Measurements from ENCODE around the gene IGF2BP2.

IGF2BP2 gene

GRCh38 chr3:185764163-185764979 lies 60.5 kb downstream of the IGF2BP2 start:
- no peak for DNase-seq

DNA sequence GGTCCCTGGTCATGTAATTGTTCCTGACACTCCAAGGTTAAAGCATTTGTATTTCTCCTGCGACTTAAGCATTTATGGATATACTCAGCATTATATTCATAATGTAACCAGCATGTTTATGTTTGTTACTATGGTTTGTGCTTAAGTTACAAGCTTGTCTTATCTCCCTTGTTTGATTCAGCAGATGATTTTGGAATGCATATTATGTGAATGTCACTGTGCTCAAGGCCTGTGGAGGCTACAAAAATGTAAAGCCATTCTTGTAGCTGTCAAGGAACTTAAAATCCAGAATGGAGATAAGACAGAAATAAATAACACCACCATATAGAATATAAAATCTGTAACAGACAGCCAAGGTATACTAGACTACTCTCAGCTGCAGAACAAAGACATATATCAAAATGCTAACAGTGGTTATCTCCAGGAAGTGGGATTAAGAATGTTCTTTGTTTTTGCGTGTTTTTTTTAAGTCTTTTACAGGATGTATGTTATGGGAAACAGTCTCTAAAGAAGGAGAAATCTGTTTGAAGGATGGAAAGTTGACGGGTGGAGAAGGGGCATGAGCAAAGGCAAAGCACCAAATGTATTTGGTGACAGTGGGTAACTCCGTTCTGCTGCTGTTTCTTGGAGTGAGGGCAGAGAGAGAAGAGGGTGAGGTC lies 61.4 kb downstream of the IGF2BP2 start:
- no peak for DNase-seq

GRCh38 chr3:185760550-185760949 lies 64.3 kb downstream of the IGF2BP2 start:
- DNase-seq: no peak

DNA sequence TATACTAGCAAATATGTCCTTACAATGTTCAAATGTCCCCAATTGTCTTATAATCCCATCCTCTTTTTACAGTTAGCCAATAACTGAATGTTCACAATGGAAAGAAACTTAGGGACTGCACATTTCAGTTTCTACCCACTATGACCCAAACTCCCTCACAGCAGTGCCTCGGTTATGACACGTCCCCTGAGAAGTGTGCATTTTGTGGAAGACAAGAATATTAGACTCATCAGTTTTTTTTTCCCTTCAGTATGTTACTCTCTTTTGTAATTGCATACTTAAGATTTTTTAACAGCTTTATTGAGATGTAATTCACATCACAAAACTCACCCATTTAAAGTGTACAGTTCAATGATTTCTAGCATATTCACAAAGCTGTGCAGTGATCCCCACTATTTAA lies 64.8 kb downstream of the IGF2BP2 start:
- no peak for DNase-seq

DNA sequence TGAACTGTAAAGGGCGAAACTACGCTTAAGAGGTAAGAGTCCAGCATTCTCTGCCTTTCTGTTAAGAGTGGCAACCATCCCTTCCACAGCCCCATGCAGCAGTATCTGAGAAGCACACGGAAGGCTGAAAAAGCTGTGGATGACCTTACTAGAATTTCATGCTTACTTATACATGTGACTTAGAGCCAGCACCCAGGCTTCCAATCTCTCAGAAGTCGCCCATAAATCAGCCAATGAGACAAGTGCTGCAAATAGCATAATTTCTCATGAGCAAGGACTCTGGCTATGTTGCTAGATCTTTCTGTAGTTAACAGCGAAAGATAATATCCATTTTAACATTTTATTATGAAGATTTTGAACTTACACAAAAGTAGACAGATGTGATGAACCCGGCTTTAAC lies 65.3 kb downstream of the IGF2BP2 start:
- no peak for DNase-seq

DNA sequence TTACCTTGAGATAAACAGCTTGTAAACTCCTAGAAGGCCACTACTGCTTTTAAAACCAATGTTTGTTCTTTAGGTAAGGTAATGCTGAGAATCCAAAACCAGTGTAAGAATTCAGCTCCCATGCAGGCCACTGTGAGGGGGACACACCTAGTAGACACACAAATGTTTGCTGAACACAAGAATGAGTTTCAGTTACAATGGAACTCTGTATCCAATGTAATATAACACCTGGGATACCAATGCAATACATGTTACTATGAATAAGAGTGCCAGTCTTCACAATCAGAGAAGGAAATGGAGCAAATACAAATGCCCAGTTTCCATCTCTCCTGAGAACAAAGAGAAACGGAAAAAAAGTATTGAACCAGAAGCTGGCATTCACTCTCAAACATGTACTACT lies 65.9 kb downstream of the IGF2BP2 start:
- no peak for DNase-seq

DNA sequence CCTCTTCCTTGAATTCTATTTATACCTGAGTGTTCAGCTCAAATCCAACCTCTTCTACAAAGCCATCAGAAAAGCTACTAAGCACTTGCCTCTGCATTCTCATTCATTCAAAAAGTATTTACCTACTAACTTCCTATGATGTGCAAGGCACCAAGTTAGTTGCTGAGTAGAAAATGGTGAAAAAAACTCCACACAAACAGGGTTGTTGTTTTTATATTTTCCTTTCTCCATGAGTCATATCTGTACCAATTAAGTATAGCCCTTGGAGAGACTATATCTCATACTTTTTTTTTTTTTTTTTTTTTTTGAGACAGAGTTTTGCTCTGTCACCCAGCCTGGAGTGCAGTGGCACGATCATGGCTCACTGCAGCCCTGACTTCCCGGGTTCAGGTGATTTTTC lies 67.7 kb downstream of the IGF2BP2 start:
- DNase-seq: no peak

GRCh38 chr3:185756477-185756876 lies 68.4 kb downstream of the IGF2BP2 start:
- no peak for DNase-seq

DNA sequence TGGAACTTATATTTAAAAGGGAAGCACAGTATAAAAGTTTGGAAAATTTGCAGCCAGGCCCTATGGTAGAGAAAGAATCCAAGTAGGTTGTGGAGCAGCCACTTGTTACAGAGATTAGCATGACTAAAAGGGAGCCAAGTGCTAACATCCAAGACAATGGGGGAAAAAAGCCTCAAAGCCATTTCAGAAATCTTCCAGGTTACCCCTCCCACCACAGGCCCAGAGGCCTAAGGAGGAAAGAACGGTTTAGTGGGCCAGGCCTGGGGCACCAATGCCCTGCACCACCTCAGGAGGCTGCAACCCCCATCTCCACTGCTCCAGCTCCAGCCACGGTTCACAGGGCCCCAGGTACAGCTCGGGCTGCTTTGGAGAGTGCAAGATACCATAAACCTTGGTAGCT lies 69.9 kb downstream of the IGF2BP2 start:
- no peak for DNase-seq

- no peak for DNase-seq
These were observed 71.5 kb downstream of the IGF2BP2 start for GRCh38 chr3:185753354-185753753.

- DNase-seq: no peak
These were observed 74.1 kb downstream of the IGF2BP2 start for GRCh38 chr3:185750702-185751101.

DNA sequence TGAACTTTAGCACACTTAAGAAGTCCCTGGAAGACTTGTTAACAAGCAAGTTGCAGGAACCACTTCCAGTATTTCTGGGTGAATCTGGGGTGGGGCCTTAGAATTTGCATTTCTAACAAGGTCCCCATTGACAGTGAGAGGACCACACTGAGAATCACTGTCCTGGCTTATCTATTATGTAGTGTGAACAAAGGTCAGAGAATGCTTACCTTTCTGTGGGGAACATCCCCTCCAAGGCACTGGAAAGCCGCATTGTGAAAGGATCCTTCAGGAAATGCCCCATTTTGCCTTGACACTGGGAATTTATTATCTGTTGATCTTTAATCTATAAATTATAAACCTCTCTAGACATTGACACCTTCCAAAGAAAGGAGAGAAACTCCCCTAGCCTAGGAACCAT lies 74.8 kb downstream of the IGF2BP2 start:
- DNase-seq: no peak

- DNase-seq: no peak
These were observed 78.4 kb downstream of the IGF2BP2 start for GRCh38 chr3:185746470-185746869.

DNA sequence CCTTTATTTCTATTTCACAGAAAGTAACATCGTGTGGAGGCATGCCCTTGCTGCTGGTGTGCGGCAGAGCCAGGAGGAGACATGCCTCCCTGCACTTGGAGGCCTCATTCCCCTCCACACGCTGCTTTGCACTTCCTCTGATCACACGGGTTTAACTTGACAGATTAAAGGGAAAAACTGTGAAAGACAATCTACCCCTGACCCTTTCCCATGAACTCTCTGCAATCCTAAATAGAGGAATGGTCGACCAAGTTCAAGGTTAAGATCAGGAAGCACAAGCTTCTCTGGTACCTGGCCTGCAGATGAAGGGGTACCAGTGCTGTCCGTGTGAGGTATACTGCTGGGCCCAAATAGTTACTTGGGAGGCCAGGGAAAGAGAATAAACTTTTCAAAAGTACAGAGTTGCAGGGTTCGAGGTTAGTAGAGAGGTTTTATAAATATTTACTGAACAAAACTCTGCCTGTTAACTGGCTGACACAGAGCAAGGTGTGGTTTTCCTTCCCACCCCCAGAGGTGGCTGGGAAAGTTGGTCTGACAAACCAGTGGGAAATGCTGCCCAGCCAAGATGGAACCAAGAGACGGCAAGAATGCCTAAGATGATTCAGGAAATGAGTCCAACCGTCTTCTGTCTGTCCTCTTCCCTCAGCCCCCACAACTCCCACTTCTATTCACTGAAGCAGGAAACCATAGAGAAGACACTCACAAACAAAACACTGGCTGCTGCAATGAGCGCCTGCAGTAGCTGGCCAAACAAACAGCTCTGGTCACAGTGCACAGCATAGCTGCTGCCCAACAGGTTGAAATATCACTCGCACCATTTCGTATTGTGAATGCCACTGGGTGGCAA lies 79.6 kb downstream of the IGF2BP2 start:
- DNase-seq: no peak

GRCh38 chr3:185741586-185741985 lies 83.3 kb downstream of the IGF2BP2 start:
- DNase-seq: no peak

GRCh38 chr3:185740133-185740532 lies 84.7 kb downstream of the IGF2BP2 start:
- no peak for DNase-seq

- no peak for DNase-seq
These were observed 85.6 kb downstream of the IGF2BP2 start for GRCh38 chr3:185739264-185739701.

- no peak for DNase-seq
These were observed 86.8 kb downstream of the IGF2BP2 start for GRCh38 chr3:185737740-185738680.

- DNase-seq: no peak
These were observed 87.8 kb downstream of the IGF2BP2 start for GRCh38 chr3:185737020-185737419.

DNA sequence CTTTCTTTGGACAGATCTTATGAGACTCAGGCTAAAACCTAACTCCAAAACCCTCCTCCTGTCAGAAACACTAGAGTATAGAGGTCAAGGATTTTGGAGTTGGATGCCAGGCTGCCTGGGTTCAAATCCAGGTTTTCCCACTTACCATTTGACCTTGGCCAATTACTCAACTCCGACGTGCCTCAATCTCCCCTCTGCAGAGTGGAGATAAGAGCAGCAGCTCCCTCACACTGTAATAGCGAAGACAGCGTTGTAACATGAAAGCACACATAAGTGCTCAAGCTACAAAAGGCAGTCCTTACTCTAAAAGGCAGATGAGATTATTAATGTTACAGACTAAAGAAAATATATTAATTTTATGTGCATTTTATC lies 90.1 kb downstream of the IGF2BP2 start:
- DNase-seq: no peak

- no peak for DNase-seq
These were observed 90.7 kb downstream of the IGF2BP2 start for GRCh38 chr3:185733980-185734724.

- no peak for DNase-seq
These were observed 92.1 kb downstream of the IGF2BP2 start for GRCh38 chr3:185732782-185733181.

All from CD4-positive, alpha-beta T cell treated with Interleukin-4 for 4 hours (primary cell).